Muscle of leg (tissue), 11 donors: ENCODE data around the gene POLR2L. TPM values are rescaled to one million over a fixed set of nuclear protein-coding genes. Genes with fewer than 3 reads are reported as not detected.
A peak's percentile ranks its signal among the peaks of the same experiment; 100 is the strongest.

Source experiments
- DNase-seq: peaks from one replicate; pipeline ENCODE4 v3.0.0; 2013
- H3K27ac ChIP-seq: one replicate; pipeline ENCODE4 v1.5.1; 2013; ENCODE audit warnings: mild to moderate bottlenecking, low read length, control low read depth
- H3K27me3 ChIP-seq: one replicate; pipeline ENCODE4 v1.6.1; 2013; ENCODE audit warnings: low read length; ENCODE audit not compliant: control insufficient read depth, insufficient read depth
- H3K36me3 ChIP-seq: one replicate; pipeline ENCODE4 v1.6.1; 2013; ENCODE audit warnings: low read length; ENCODE audit not compliant: control insufficient read depth, insufficient read depth
- H3K4me1 ChIP-seq: one replicate; pipeline ENCODE4 v1.6.1; 2013; ENCODE audit warnings: low read length; ENCODE audit not compliant: control insufficient read depth, insufficient read depth
- H3K4me3 ChIP-seq: one replicate; pipeline ENCODE4 v1.5.1; 2013; ENCODE audit warnings: low read length, control low read depth
- H3K9me3 ChIP-seq: replicated peaks from 2 replicates; pipeline ENCODE4 v1.6.1; 2013; ENCODE audit warnings: low read depth, low read length; ENCODE audit not compliant: control insufficient read depth
- WGBS: methylation state at CpG from one replicate; pipeline ENCODE4 v1.1.5; 2013; ENCODE audit warnings: missing lambda C conversion rate; ENCODE audit not compliant: insufficient coverage; 5-methylcytosine and 5-hydroxymethylcytosine counted together
- polyA plus RNA-seq, 8 donors: library from polyadenylated mRNA; unstranded; fragments of 120-200 nt; gene quantifications; one replicate each; pipeline versions ENCODE4 v1.2.1 to v1.2.3, GENCODE V29; 2013; ENCODE audit warnings: inconsistent platforms in 1 of 8, low replicate concordance in 1 of 8; ENCODE audit not compliant: insufficient read length in 8 of 8, insufficient read depth in 1 of 8
- total RNA-seq: library from RNA; stranded (reverse); fragments of 120-200 nt; gene quantifications from one replicate; pipeline ENCODE4 v1.2.4, GENCODE V29; 2013

Gene POLR2L
- total and polyA plus RNA-seq, 9 donors: 97.7 to 147 (median 120) TPM

DNA sequence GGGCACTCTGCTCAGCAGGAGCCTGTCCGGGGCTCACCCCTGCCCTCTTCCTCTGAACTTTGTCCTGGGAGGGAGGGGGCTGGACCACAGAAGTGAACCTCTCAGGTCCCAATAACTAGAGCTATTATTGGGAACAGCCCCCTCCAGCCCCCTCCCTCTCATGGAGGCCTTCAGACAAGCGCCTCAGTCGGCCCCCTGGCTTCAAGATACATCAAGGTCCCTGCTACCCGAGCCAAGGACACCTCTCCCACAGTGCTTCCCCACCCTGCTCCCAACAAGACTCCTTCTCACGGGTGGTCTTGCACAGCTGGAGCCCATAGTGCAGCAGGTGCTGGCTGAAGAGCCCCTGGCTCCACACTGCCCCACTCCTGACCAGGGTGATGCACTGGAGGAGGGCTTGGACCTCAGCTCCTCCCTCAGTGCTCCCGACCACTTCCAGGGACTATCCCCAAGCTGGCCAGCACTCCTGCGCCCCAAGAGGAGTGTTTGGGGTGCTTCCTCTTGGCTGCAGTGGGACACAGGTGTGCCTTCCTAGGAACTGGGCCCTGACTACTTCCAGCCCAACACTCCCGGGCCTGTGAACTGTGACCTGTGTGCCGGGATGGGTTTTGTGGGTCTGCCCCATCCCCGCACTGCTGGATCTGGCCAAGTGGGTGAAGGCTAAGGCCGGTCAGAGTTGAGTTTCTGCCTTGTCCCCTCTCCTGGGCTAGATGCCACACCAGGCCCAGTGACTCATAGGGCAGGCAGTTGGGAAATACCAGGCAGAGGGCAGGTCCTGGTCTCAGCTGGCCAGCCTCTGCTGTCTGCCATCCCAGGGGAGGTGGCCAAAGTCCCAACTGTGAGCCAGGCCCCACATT lies 21.4 kb downstream of the POLR2L start:
- H3K4me1 ChIP-seq: peaks cover 55% of the 10 kb centered on the region
- H3K27ac ChIP-seq: peak overlapping the region; percentile 38
- DNase-seq: peak; percentile 64
- H3K27me3 ChIP-seq: peaks cover 6% of the 10 kb centered on the region
- no peaks in the 10 kb centered on the region for H3K9me3 ChIP-seq
- H3K36me3 ChIP-seq: peaks cover 23% of the 10 kb centered on the region
- 55% methylated on average over 9 of the region's 11 CpGs for WGBS
- H3K4me3 ChIP-seq: peak overlapping the region; percentile 73

DNA sequence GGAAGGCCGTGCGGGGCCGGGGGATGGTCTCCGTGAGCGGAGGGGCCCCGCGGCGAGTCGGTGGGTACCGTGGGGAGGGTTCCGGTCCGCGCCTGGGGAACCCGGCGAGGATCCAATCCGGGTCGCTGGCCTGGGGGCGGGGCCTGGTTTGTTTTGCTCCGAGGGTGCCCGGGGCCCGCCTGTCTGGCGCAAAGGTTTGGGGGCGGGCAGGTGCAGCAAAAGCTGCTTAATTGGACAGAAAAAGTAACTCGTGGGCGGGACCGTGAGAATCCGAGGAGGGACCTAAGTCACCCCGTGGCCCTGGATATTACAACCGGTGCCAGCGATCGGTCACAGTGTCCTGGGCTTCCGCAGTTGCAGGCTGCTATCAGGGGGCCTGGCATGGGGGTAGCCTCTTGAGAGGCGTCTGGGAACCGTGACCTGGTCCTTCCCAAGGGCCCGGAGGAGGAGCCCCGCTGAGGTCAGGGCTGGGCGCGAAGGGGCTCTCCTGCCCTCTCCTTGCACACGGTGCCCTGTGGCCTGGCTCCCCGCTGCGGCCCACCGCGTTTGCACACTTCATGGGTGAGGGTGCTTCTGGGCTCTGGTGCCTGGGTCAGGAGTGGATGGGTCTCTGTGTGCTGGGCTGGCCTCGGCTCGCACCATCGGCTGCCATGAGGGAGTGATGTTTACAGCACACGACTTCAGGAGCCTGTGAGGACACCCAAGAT lies 22.2 kb downstream of the POLR2L start:
- 4% methylated on average over 46 of the region's 47 CpGs for WGBS
- DNase-seq: peak; percentile 80
- H3K4me1 ChIP-seq: peaks cover 48% of the 10 kb centered on the region

GRCh38 chr11:819129-819931 lies 23.0 kb downstream of the POLR2L start:
- Histone ChIP-seq H3K9me3 (no peaks in the 10 kb centered on the region), H3K27me3 (no peaks in the 10 kb centered on the region), H3K4me1 (peaks cover 42% of the 10 kb centered on the region), H3K4me3 (peak overlapping the region; percentile 73), H3K36me3 (peaks cover 28% of the 10 kb centered on the region), H3K27ac (peak overlapping the region; percentile 59)
- peak; percentile 95 for DNase-seq
- under 1% methylated on average over 92 of the region's 96 CpGs for WGBS

More for the DNA sequence above, 22.2 kb downstream of the POLR2L start:
- Histone ChIP-seq H3K27ac (peak overlapping the region; percentile 42), H3K36me3 (peaks cover 27% of the 10 kb centered on the region), H3K9me3 (no peaks in the 10 kb centered on the region), H3K4me3 (peak overlapping the region; percentile 73), H3K27me3 (no peaks in the 10 kb centered on the region)

GRCh38 chr11:818396-819128 lies 23.8 kb downstream of the POLR2L start, which contains the start of gene PNPLA2:
TSS of gene PNPLA2 (plus strand) at chr11:818914. CDS start at chr11:819719, 805 bp downstream.
- Histone ChIP-seq H3K27ac (peak within 1 kb of the TSS; percentile 59), H3K9me3 (no peaks in the 10 kb centered on the region), H3K4me1 (peaks cover 35% of the 10 kb centered on the region), H3K27me3 (no peaks in the 10 kb centered on the region), H3K36me3 (peaks cover 25% of the 10 kb centered on the region), H3K4me3 (peak within 1 kb of the TSS; percentile 73)
- no peak for DNase-seq
- 17% methylated on average over 19 of the region's 20 CpGs for WGBS

GRCh38 chr11:816433-816779 lies 25.9 kb downstream of the POLR2L start:
- Histone ChIP-seq H3K4me3 (no peak overlapping the region), H3K27me3 (no peaks in the 10 kb centered on the region), H3K9me3 (no peaks in the 10 kb centered on the region), H3K36me3 (peaks cover 36% of the 10 kb centered on the region), H3K4me1 (peaks cover 33% of the 10 kb centered on the region), H3K27ac (no peak overlapping the region)
- DNase-seq: no peak
- 61% methylated on average over 2 of the region's 11 CpGs for WGBS

DNA sequence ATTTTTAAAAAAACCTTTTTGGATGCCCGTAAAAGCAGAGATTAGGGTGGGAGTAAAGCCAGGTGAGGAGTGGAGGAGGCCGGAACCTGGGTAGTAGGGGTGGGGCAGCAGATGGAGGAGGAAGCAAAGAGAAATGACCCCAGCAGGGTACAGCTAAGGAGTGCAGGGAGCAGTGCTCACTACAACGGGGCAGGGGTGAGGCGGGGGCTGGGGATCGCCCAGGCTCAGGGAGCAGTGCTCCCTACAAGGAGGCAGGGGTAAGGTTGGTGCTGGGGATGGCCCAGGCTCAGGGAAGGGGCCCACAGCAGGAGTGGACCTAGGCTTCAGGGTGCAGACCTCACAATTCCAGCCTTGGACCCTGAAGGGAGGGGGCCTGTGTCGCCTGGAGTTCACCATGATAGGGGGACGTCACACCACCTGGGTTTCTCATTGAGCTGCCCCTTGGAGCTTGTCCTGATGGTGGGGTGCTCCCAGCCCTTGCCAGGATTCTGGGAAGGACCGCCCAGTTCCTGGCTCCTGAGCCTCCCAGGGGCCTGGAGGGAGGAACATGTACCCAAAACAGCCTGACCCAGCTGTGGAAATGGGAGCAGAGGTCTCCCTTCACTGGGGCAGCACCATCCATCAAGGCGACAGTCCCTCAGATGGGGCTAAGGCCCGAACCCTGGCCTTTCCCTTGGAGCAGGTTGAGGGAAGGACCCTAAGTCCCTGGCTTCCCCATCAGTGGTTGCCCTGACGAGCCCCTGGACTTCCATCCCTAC lies 26.5 kb downstream of the POLR2L start:
- no peaks in the 10 kb centered on the region for H3K9me3 ChIP-seq
- H3K36me3 ChIP-seq: peaks cover 39% of the 10 kb centered on the region
- no peaks in the 10 kb centered on the region for H3K27me3 ChIP-seq
- H3K4me1 ChIP-seq: peaks cover 33% of the 10 kb centered on the region
- H3K4me3 ChIP-seq: no peak overlapping the region
- 75% methylated on average over 8 of the region's 11 CpGs for WGBS
- no peak overlapping the region for H3K27ac ChIP-seq
- DNase-seq: no peak

- Histone ChIP-seq H3K4me1 (peaks cover 31% of the 10 kb centered on the region), H3K36me3 (peaks cover 39% of the 10 kb centered on the region), H3K27ac (no peak overlapping the region), H3K9me3 (no peaks in the 10 kb centered on the region), H3K27me3 (no peaks in the 10 kb centered on the region), H3K4me3 (no peak overlapping the region)
- 85% methylated on average over 4 of the region's 9 CpGs for WGBS
- no peak for DNase-seq
Observed at GRCh38 chr11:813456-814096, 28.8 kb downstream of the POLR2L start.

DNA sequence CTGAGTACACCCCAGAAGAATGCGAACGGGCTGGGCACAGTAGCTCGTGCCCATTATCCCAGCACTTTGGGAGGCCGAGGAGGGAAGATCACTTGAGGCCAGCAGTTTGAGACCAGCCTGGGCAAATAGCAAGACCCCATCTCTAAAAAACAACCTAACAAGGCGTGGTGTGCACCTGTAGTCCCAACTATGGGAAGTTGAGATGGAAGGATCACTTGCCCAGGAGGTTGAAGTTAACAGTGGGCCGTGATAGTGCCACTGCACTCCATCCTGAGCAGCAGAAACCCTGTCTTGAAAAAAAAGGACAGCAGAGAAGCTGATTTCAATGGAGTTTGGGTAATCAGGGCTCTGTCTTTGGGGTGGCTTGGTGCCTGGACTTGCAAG lies 29.3 kb downstream of the POLR2L start:
- no peak for DNase-seq
- Histone ChIP-seq H3K36me3 (peaks cover 39% of the 10 kb centered on the region), H3K4me1 (peaks cover 33% of the 10 kb centered on the region), H3K27ac (no peak overlapping the region), H3K9me3 (no peaks in the 10 kb centered on the region), H3K27me3 (no peaks in the 10 kb centered on the region), H3K4me3 (no peak overlapping the region)
- WGBS: 100% methylated on average over 1 of the region's 6 CpGs

- WGBS: 70% methylated on average over 1 of the region's 3 CpGs
- H3K27ac ChIP-seq: no peak overlapping the region
- H3K27me3 ChIP-seq: no peaks in the 10 kb centered on the region
- H3K36me3 ChIP-seq: peaks cover 39% of the 10 kb centered on the region
- H3K4me1 ChIP-seq: peaks cover 33% of the 10 kb centered on the region
- no peaks in the 10 kb centered on the region for H3K9me3 ChIP-seq
- no peak overlapping the region for H3K4me3 ChIP-seq
- no peak for DNase-seq
Observed at GRCh38 chr11:812390-812789, 29.9 kb downstream of the POLR2L start.
